ENCODE measurements around the gene ARL2. TPM values are rescaled to one million over a fixed set of nuclear protein-coding genes. Genes with fewer than 3 reads are reported as not detected.
"Not testable (repeated sequence)": the region's sequence is repeated elsewhere in the genome, so short reads cannot be mapped to it uniquely, and the experiment has no call there.

Gene ARL2
- total RNA-seq, 1 donor from 2014 or later: 164 TPM

- DNase-seq (ENCODE audit: low read depth): no peak
Observed at GRCh38 chr11:65021509-65021908, 7.5 kb downstream of the ARL2 start.

DNA sequence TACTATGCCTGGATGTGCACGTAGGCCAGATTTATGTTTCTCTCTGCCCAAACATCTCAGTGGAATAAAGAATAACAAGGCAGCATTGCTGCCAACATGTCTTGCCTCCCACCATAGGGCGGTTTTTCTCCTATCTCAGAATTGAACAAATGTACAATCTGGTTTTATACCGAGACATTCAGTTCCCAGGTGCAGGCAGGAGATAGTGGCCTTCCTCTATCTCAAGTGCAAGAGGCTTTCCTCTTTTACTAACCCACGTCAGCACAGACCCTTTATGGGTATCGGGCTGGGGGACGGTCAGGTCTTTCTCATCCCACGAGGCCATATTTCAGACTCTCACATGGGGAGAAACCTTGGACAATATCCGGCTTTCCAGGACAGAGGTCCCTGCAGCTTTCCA lies 9.5 kb downstream of the ARL2 start:
- DNase-seq (ENCODE audit: low read depth); H3K4me3 ChIP-seq (ENCODE audit: low read depth, low read length); H3K27me3 ChIP-seq (ENCODE audit: control insufficient read depth, insufficient read depth, low read length); H3K36me3 ChIP-seq (ENCODE audit: control insufficient read depth, insufficient read depth, low read length): not testable (repeated sequence)

More at GRCh38 chr11:65021509-65021908, 7.5 kb downstream of the ARL2 start:
- Histone ChIP-seq H3K4me3 (ENCODE audit: low read depth, low read length) (no peak overlapping the region), H3K27me3 (ENCODE audit: control insufficient read depth, insufficient read depth, low read length) (no peaks in the 10 kb centered on the region), H3K36me3 (ENCODE audit: control insufficient read depth, insufficient read depth, low read length) (peaks cover 1% of the 10 kb centered on the region)
- TF ChIP-seq, protein P1, sequence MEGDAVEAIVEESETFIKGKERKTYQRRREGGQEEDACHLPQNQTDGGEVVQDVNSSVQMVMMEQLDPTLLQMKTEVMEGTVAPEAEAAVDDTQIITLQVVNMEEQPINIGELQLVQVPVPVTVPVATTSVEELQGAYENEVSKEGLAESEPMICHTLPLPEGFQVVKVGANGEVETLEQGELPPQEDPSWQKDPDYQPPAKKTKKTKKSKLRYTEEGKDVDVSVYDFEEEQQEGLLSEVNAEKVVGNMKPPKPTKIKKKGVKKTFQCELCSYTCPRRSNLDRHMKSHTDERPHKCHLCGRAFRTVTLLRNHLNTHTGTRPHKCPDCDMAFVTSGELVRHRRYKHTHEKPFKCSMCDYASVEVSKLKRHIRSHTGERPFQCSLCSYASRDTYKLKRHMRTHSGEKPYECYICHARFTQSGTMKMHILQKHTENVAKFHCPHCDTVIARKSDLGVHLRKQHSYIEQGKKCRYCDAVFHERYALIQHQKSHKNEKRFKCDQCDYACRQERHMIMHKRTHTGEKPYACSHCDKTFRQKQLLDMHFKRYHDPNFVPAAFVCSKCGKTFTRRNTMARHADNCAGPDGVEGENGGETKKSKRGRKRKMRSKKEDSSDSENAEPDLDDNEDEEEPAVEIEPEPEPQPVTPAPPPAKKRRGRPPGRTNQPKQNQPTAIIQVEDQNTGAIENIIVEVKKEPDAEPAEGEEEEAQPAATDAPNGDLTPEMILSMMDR (IDR thresholded peaks at IDR 0.05; ENCODE audit: insufficient read depth, low read length, poor library complexity, severe bottlenecking): no peak

GRCh38 chr11:65026810-65027209 lies 12.8 kb downstream of the ARL2 start:
- no peaks in the 10 kb centered on the region for H3K27me3 ChIP-seq (ENCODE audit: control insufficient read depth, insufficient read depth, low read length)

DNA sequence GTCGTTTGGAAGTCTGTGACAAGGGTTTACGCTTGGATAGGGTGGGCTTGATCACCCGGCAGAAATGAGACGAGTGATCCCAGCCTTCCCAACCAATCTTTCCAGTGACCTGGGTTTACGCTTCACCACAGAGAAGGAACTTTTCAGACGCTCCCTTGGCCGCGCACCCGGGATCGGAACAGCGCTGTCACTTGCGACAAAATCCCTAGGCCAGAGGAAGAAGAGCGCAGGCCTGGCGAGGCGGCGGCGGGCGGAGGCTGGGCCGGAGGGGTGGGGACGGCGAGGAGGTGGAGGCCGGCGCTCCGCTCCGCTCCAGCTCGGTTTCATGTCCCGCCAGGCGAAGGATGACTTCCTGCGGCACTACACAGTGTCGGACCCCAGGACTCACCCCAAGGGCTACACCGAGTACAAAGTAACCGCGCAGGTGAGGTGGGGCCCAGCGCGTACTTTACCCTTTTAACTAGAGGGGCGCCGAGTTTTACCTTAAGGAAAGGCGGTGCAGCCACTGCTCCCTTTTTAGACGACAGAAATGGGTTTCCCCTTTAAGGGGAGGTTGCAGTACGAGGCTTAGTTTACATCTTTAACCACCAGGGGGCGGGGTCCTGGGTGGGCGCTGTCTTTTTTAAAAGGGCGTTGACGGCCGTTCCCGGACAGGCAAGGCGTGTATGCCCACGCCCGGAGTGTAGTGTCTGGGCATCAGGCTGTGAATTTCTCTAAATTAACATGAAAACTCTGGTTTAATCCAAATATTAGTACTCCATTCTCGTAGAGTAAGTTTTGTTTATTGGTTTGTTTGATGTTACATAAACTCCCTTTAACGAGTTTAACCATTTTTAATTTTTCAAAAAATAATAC lies 13.5 kb downstream of the ARL2 start, which contains the start of gene SNX15:
TSS of gene SNX15 (plus strand) at position 227 of the 855 bp plus-strand sequence. CDS start at position 326, 99 bp downstream.
- TF ChIP-seq, protein P1 (IDR thresholded peaks at IDR 0.05; ENCODE audit: insufficient read depth, low read length, poor library complexity, severe bottlenecking): peak; percentile 78
- no peaks in the 10 kb centered on the region for H3K36me3 ChIP-seq (ENCODE audit: control insufficient read depth, insufficient read depth, low read length)
- H3K4me3 ChIP-seq (ENCODE audit: low read depth, low read length): peak within 1 kb of the TSS; percentile 52
- peak; percentile 69 for DNase-seq (ENCODE audit: low read depth)
- no peaks in the 10 kb centered on the region for H3K27me3 ChIP-seq (ENCODE audit: control insufficient read depth, insufficient read depth, low read length)

More at GRCh38 chr11:65026810-65027209, 12.8 kb downstream of the ARL2 start:
- H3K36me3 ChIP-seq (ENCODE audit: control insufficient read depth, insufficient read depth, low read length): no peaks in the 10 kb centered on the region
- peak overlapping the region; percentile 15 for H3K4me3 ChIP-seq (ENCODE audit: low read depth, low read length)
- DNase-seq (ENCODE audit: low read depth): no peak
- TF ChIP-seq, protein P1 (IDR thresholded peaks at IDR 0.05; ENCODE audit: insufficient read depth, low read length, poor library complexity, severe bottlenecking): no peak

GRCh38 chr11:65032216-65032615 lies 18.3 kb downstream of the ARL2 start:
- Histone ChIP-seq H3K4me3 (ENCODE audit: low read depth, low read length) (no peak overlapping the region), H3K36me3 (ENCODE audit: control insufficient read depth, insufficient read depth, low read length) (no peaks in the 10 kb centered on the region), H3K27me3 (ENCODE audit: control insufficient read depth, insufficient read depth, low read length) (no peaks in the 10 kb centered on the region)
- TF ChIP-seq, protein P1 (IDR thresholded peaks at IDR 0.05; ENCODE audit: insufficient read depth, low read length, poor library complexity, severe bottlenecking): no peak
- DNase-seq (ENCODE audit: low read depth): no peak

- Histone ChIP-seq H3K4me3 (ENCODE audit: low read depth, low read length) (no peak overlapping the region), H3K36me3 (ENCODE audit: control insufficient read depth, insufficient read depth, low read length) (no peaks in the 10 kb centered on the region)
Observed at GRCh38 chr11:65034423-65034822, 20.5 kb downstream of the ARL2 start.

More at GRCh38 chr11:65034423-65034822, 20.5 kb downstream of the ARL2 start:
- TF ChIP-seq, protein P1 (IDR thresholded peaks at IDR 0.05; ENCODE audit: insufficient read depth, low read length, poor library complexity, severe bottlenecking): no peak
- H3K27me3 ChIP-seq (ENCODE audit: control insufficient read depth, insufficient read depth, low read length): no peaks in the 10 kb centered on the region
- no peak for DNase-seq (ENCODE audit: low read depth)
